Keratinocyte (primary cell): ENCODE measurements around the gene VPS26A. TPM values are rescaled to one million over a fixed set of nuclear protein-coding genes. Genes with fewer than 3 reads are reported as not detected.

Experiments used
- DNase-seq: peaks from one replicate; pipeline ENCODE4 v3.0.0-alpha.2; 2011; ENCODE audit warnings: low read depth, missing footprints, low spot score
- FAIRE-seq: peaks from 2 replicates; lab custom pipeline; 2011; peaks lifted over from hg19 to GRCh38; lab: Jason Lieb, UNC
- H2AFZ ChIP-seq: 2 replicates; pipeline ENCODE4 v1.6.0; 2012; ENCODE audit warnings: low read length, control low read depth, inconsistent platforms; ENCODE audit not compliant: control insufficient read depth
- H3K27ac ChIP-seq: 2 replicates; pipeline ENCODE4 v1.5.1; 2011; ENCODE audit warnings: low read length; ENCODE audit not compliant: control insufficient read depth, insufficient read depth
- H3K27me3 ChIP-seq: 3 replicates; pipeline ENCODE4 v1.6.0; 2011; ENCODE audit warnings: low read length; ENCODE audit not compliant: control insufficient read depth, insufficient read depth; ENCODE audit errors: extremely low read depth
- H3K36me3 ChIP-seq, 2 experiments: 2 replicates in 1 of 2; 3 replicates in 1 of 2; pipeline ENCODE4 v1.5.1; 2011; ENCODE audit warnings: low read length in 2 of 2, mild to moderate bottlenecking in 1 of 2; ENCODE audit not compliant: control insufficient read depth in 2 of 2, insufficient read depth in 2 of 2; ENCODE audit errors: extremely low read depth in 1 of 2
- H3K4me1 ChIP-seq: 3 replicates; pipeline ENCODE4 v1.5.1; 2011; ENCODE audit warnings: low read length; ENCODE audit not compliant: control insufficient read depth, insufficient read depth; ENCODE audit errors: extremely low read depth
- H3K4me2 ChIP-seq: 3 replicates; pipeline ENCODE4 v1.6.0; 2011; ENCODE audit warnings: low read depth, low read length; ENCODE audit not compliant: control insufficient read depth, insufficient read depth; ENCODE audit errors: extremely low read depth
- H3K4me3 ChIP-seq, 3 experiments: fragments of 200-600 bp in 1 of 3; sonication (generic) in 1 of 3; 2 replicates in 2 of 3; 3 replicates in 1 of 3; pipeline ENCODE4 v1.5.1; 2011 to 2016; ENCODE audit warnings: low read length in 3 of 3, mild to moderate bottlenecking in 3 of 3, control low read depth in 2 of 3, inconsistent platforms in 1 of 3, low read depth in 1 of 3, mixed read lengths in 1 of 3, mixed run types in 1 of 3, moderate library complexity in 1 of 3; ENCODE audit not compliant: control insufficient read depth in 2 of 3, insufficient read depth in 2 of 3; ENCODE audit errors: extremely low read depth in 1 of 3
- H3K79me2 ChIP-seq: 2 replicates; pipeline ENCODE4 v1.6.0; 2012; ENCODE audit warnings: low read length; ENCODE audit not compliant: control insufficient read depth, insufficient read depth
- H3K9ac ChIP-seq: 3 replicates; pipeline ENCODE4 v1.6.0; 2011; ENCODE audit warnings: low read length; ENCODE audit not compliant: control insufficient read depth, insufficient read depth; ENCODE audit errors: extremely low read depth
- H3K9me1 ChIP-seq: 3 replicates; pipeline ENCODE4 v1.6.0; 2011; ENCODE audit warnings: low read length; ENCODE audit not compliant: control insufficient read depth, insufficient read depth; ENCODE audit errors: extremely low read depth
- H3K9me3 ChIP-seq: 2 replicates; pipeline ENCODE4 v1.5.1; 2012; ENCODE audit warnings: low read depth, low read length; ENCODE audit not compliant: control insufficient read depth
- H4K20me1 ChIP-seq: 3 replicates; pipeline ENCODE4 v1.6.0; 2011; ENCODE audit warnings: low read length; ENCODE audit not compliant: control insufficient read depth, insufficient read depth; ENCODE audit errors: extremely low read depth
- CTCF ChIP-seq, 3 experiments: IDR thresholded peaks in 1 of 3; conservative IDR thresholded peaks in 1 of 3; optimal IDR thresholded peaks in 1 of 3; 2 replicates in 2 of 3; 3 replicates in 1 of 3; pipeline versions ENCODE3 to v1.5.1; 2011; ENCODE audit warnings: low read length in 3 of 3, mild to moderate bottlenecking in 3 of 3, moderate library complexity in 2 of 3, control low read depth in 1 of 3, inconsistent platforms in 1 of 3; ENCODE audit not compliant: insufficient read depth in 2 of 3; ENCODE audit errors: extremely low read depth in 1 of 3
- EZH2 ChIP-seq: IDR thresholded peaks from one replicate; pipeline ENCODE4 v1.6.1; 2012; ENCODE audit warnings: inconsistent platforms, mild to moderate bottlenecking, low read length, moderate library complexity
- dilution Hi-C: fragments of 300-500 bp; cut with MboI; formaldehyde crosslinking; loops from one replicate; pipeline ENCODE4 v1.7.0; 2020; ENCODE audit warnings: low sequenced_read_pairs; ENCODE audit not compliant: extremely low pct_ligation_motif_present
- polyA plus RNA-seq, 5 experiments: library from polyadenylated mRNA; depleted of rRNA in 3 of 5; stranded (reverse) in 3 of 5; stranded (forward) in 1 of 5; unstranded in 1 of 5; fragments of >200 nt; gene quantifications; 1 replicate in 1 of 5; 2 replicates in 3 of 5; 3 replicates in 1 of 5; pipeline versions ENCODE4 v1.2.1 to v1.2.3, GENCODE V29; 2011 to 2012; ENCODE audit warnings: missing spikeins in 2 of 5, low read depth in 1 of 5, low replicate concordance in 1 of 5

VPS26A gene
- polyA plus RNA-seq, 1 donor (not counting 4 experiments of a cell fraction or from before 2014, with no cell fraction given) = 64.3 TPM

DNA sequence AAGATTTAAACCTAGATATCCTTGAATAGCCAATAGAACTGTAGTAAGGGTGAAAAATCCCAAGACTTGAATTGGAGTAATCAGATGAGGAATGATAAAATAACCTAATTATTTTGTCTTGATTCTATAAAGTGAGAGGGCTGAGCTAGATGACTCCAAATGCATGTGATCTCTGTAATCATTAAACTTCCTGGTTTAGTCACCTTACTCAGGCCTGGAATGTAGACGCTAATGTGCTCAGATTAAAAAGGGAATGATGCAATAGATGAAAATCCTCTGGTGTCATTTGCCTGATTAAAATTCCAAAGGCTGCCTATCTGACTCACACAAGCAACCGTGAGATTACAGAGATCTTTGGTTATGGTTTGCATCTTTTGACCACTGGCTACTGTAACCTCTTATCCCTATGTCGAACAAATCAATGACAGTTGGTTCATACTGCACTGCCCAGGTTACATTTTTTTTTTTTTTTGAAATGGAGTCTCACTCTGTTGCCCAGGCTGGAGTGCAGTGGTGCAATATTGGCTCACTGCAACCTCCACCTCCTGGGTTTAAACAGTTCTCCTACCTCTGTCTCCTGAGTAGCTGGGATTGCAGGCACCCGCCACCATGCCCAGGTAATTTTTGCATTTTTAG is 93.3 kb downstream of the VPS26A start:
- peak overlapping the region; percentile 89 for H3K27ac ChIP-seq
- H4K20me1 ChIP-seq = no peaks in the 10 kb centered on the region
- TF ChIP-seq CTCF (optimal IDR thresholded peaks at IDR 0.05 in 1 of 3, IDR thresholded peaks at IDR 0.05 in 1 of 3, conservative IDR thresholded peaks at IDR 0.05 in 1 of 3; ENCODE audit: extremely low read depth in 1 of 3, insufficient read depth in 2 of 3, low read length in 3 of 3) (no peak), EZH2 (no peak)
- H3K27me3 ChIP-seq = no peaks in the 10 kb centered on the region
- H3K4me2 ChIP-seq = peak overlapping the region; percentile 11
- no peaks in the 10 kb centered on the region for H3K79me2 ChIP-seq
- H3K36me3 ChIP-seq = no peaks in the 10 kb centered on the region
- peak; percentile 81 for FAIRE-seq
- H3K9me3 ChIP-seq = no peaks in the 10 kb centered on the region
- peak overlapping the region; percentile 31 for H3K9ac ChIP-seq
- peak; percentile 55 for DNase-seq
- H3K4me1 ChIP-seq = peaks cover 37% of the 10 kb centered on the region
- H3K9me1 ChIP-seq = no peaks in the 10 kb centered on the region
- no peak overlapping the region for H2AFZ ChIP-seq
- H3K4me3 ChIP-seq = no peak overlapping the region
- dilution Hi-C loops = no loop called here

DNA sequence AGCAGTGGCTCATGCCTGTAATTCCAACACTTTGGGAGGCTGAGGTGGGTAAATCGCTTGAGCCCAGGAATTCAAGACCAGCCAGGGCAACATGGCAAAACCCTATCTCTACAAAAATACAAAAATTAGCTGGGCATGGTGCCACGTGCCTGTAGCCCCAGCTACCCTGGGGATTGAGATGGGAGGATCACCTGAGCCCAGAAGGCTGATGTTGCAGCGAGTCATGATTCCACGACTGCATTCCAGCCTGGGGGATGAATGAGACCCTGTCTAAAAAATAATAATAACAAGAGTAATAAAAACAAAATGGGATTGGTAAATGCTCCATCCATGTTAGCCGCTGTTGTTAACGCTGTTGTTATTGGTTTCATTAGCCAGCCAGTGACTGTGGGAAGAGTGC is 94.9 kb downstream of the VPS26A start:
- Histone ChIP-seq H3K27ac (peak overlapping the region; percentile 8), H3K27me3 (no peaks in the 10 kb centered on the region), H4K20me1 (no peaks in the 10 kb centered on the region), H3K36me3 (no peaks in the 10 kb centered on the region), H3K9me1 (no peaks in the 10 kb centered on the region), H3K4me3 (no peak overlapping the region), H3K9ac (no peak overlapping the region), H3K4me2 (no peak overlapping the region), H3K4me1 (peaks cover 48% of the 10 kb centered on the region), H2AFZ (no peak overlapping the region), H3K79me2 (no peaks in the 10 kb centered on the region), H3K9me3 (no peaks in the 10 kb centered on the region)
- FAIRE-seq (no peak), DNase-seq (no peak)
- dilution Hi-C loops = no loop called here
- no peak for TF ChIP-seq CTCF (optimal IDR thresholded peaks at IDR 0.05 in 1 of 3, IDR thresholded peaks at IDR 0.05 in 1 of 3, conservative IDR thresholded peaks at IDR 0.05 in 1 of 3; ENCODE audit: extremely low read depth in 1 of 3, insufficient read depth in 2 of 3, low read length in 3 of 3)
- TF ChIP-seq EZH2 = no peak
